ENCODE data around the gene COL23A1. TPM values are rescaled to one million over a fixed set of nuclear protein-coding genes. Genes with fewer than 3 reads are reported as not detected.

Gene COL23A1
- total RNA-seq, 2 experiments from 2014 or later: 0.11 TPM; not detected in 1

- DNase-seq: no peak
- no peaks in the 10 kb centered on the region for H3K9me3 Mint-ChIP-seq
- no peaks in the 10 kb centered on the region for H3K27me3 Mint-ChIP-seq
- intact Hi-C loops (cut with micrococcal nuclease): no loop called here
- no peak for TF ChIP-seq CTCF (IDR thresholded peaks at IDR 0.05)
- peaks cover 7% of the 10 kb centered on the region for H3K4me1 Mint-ChIP-seq (ENCODE audit: low read depth)
- H3K36me3 Mint-ChIP-seq (ENCODE audit: low read depth): no peaks in the 10 kb centered on the region
- ChIA-PET CTCF (interaction anchor here (3.6 kb wide), 1 partner anchor 8 kb away, joined by 17 read pairs; no protein-coding TSS in a partner anchor), POLR2A (no interaction called here)
- H3K4me3 Mint-ChIP-seq: no peak overlapping the region
- no peak for ATAC-seq
- H3K27ac Mint-ChIP-seq: no peak overlapping the region
Measured at GRCh38 chr5:178469975-178470759, 120.0 kb downstream of the COL23A1 start.

GRCh38 chr5:178469011-178469974 lies 120.9 kb downstream of the COL23A1 start:
- POLR2A ChIA-PET: no interaction called here
- no peak overlapping the region for H3K4me3 Mint-ChIP-seq
- no peaks in the 10 kb centered on the region for H3K27me3 Mint-ChIP-seq
- no peak overlapping the region for H3K27ac Mint-ChIP-seq
- peaks cover 7% of the 10 kb centered on the region for H3K4me1 Mint-ChIP-seq (ENCODE audit: low read depth)
- H3K9me3 Mint-ChIP-seq: no peaks in the 10 kb centered on the region
- CTCF ChIA-PET: interaction anchor here (3.6 kb wide), 1 partner anchor 8 kb away, joined by 17 read pairs; no protein-coding TSS in a partner anchor
- intact Hi-C loops (cut with micrococcal nuclease): no loop called here
- TF ChIP-seq CTCF (IDR thresholded peaks at IDR 0.05): no peak
- H3K36me3 Mint-ChIP-seq (ENCODE audit: low read depth): no peaks in the 10 kb centered on the region
- ATAC-seq (no peak), DNase-seq (no peak)

GRCh38 chr5:178468196-178468685 lies 122.0 kb downstream of the COL23A1 start:
- no peak for TF ChIP-seq CTCF (IDR thresholded peaks at IDR 0.05)
- H3K27me3 Mint-ChIP-seq: no peaks in the 10 kb centered on the region
- H3K27ac Mint-ChIP-seq: no peak overlapping the region
- no peak overlapping the region for H3K4me3 Mint-ChIP-seq
- H3K9me3 Mint-ChIP-seq: no peaks in the 10 kb centered on the region
- CTCF ChIA-PET: no interaction called here
- POLR2A ChIA-PET: no interaction called here
- ATAC-seq: no peak
- H3K36me3 Mint-ChIP-seq (ENCODE audit: low read depth): no peaks in the 10 kb centered on the region
- intact Hi-C loops (cut with micrococcal nuclease): no loop called here
- no peak for DNase-seq
- H3K4me1 Mint-ChIP-seq (ENCODE audit: low read depth): no peaks in the 10 kb centered on the region

GRCh38 chr5:178467568-178468195 lies 122.5 kb downstream of the COL23A1 start:
- TF ChIP-seq CTCF (IDR thresholded peaks at IDR 0.05): no peak
- Mint-ChIP-seq H3K27me3 (no peaks in the 10 kb centered on the region), H3K27ac (no peak overlapping the region), H3K4me1 (ENCODE audit: low read depth) (no peaks in the 10 kb centered on the region), H3K4me3 (no peak overlapping the region), H3K9me3 (no peaks in the 10 kb centered on the region), H3K36me3 (ENCODE audit: low read depth) (no peaks in the 10 kb centered on the region)
- POLR2A ChIA-PET: interaction anchor here (0.7 kb wide), 1 partner anchor 114 kb away, joined by 3 read pairs; no protein-coding TSS in a partner anchor
- CTCF ChIA-PET: interaction anchor here (0.8 kb wide), 1 partner anchor 22 kb away, joined by 3 read pairs; no protein-coding TSS in a partner anchor
- ATAC-seq: no peak
- intact Hi-C loops (cut with micrococcal nuclease): no loop called here
- DNase-seq: no peak
